Mesenchymal stem cell (in vitro differentiated cells and primary cell): ENCODE results near the gene TLX2.

Experiments
- DNase-seq: peaks from one replicate; pipeline ENCODE4 v3.0.0-alpha.2; 2013
- H2AFZ ChIP-seq: one replicate; pipeline ENCODE4 v1.6.1; 2013; ENCODE audit warnings: low read depth, mild to moderate bottlenecking, control low read depth, inconsistent platforms, low read length, moderate library complexity
- H2AK5ac ChIP-seq: 2 replicates; pipeline ENCODE4 v1.6.1; 2013; ENCODE audit warnings: low read length, moderate library complexity, mild to moderate bottlenecking, inconsistent platforms; ENCODE audit not compliant: severe bottlenecking
- H2BK120ac ChIP-seq: one replicate; pipeline ENCODE4 v1.6.1; 2013; ENCODE audit warnings: low read depth, mild to moderate bottlenecking, inconsistent platforms, low read length, moderate library complexity
- H2BK12ac ChIP-seq, 2 experiments: one replicate each; pipeline ENCODE4 v1.6.1; 2013; ENCODE audit warnings: inconsistent platforms in 2 of 2, low read length in 2 of 2, mild to moderate bottlenecking in 2 of 2, moderate library complexity in 2 of 2, control low read depth in 1 of 2
- H2BK15ac ChIP-seq: one replicate; pipeline ENCODE4 v1.6.1; 2013; ENCODE audit warnings: mild to moderate bottlenecking, low read depth, inconsistent platforms; ENCODE audit not compliant: poor library complexity, severe bottlenecking
- H2BK5ac ChIP-seq: 2 replicates; pipeline ENCODE4 v1.6.1; 2013; ENCODE audit warnings: low read depth, mild to moderate bottlenecking, low read length, control low read depth, inconsistent platforms; ENCODE audit not compliant: poor library complexity, severe bottlenecking
- H3K14ac ChIP-seq, 2 experiments: one replicate each; pipeline ENCODE4 v1.6.1; 2013; ENCODE audit warnings: inconsistent platforms in 2 of 2, low read length in 2 of 2, control low read depth in 1 of 2, mild to moderate bottlenecking in 1 of 2, moderate library complexity in 1 of 2
- H3K18ac ChIP-seq, 2 experiments: one replicate each; pipeline ENCODE4 v1.6.1; 2013; ENCODE audit warnings: inconsistent platforms in 2 of 2, low read length in 2 of 2, control low read depth in 1 of 2, low read depth in 1 of 2, mild to moderate bottlenecking in 1 of 2
- H3K23ac ChIP-seq, 2 experiments: one replicate each; pipeline ENCODE4 v1.6.1; 2013; ENCODE audit warnings: inconsistent platforms in 2 of 2, low read length in 2 of 2, mild to moderate bottlenecking in 2 of 2, moderate library complexity in 2 of 2, control low read depth in 1 of 2
- H3K27ac ChIP-seq: 2 replicates; pipeline ENCODE4 v1.5.1; 2013; ENCODE audit warnings: mild to moderate bottlenecking, moderate library complexity, low read length, control low read depth, inconsistent platforms; ENCODE audit not compliant: poor library complexity, severe bottlenecking
- H3K27me3 ChIP-seq, 2 experiments: 2 replicates each; pipeline versions ENCODE4 v1.6.1 to v1.7.0; 2013; ENCODE audit warnings: low read length in 2 of 2, mild to moderate bottlenecking in 2 of 2, moderate library complexity in 2 of 2, control low read depth in 1 of 2, inconsistent platforms in 1 of 2; ENCODE audit not compliant: control insufficient read depth in 1 of 2, insufficient read depth in 1 of 2
- H3K36me3 ChIP-seq, 2 experiments: 2 replicates each; pipeline versions ENCODE4 v1.6.1 to v1.7.0; 2013; ENCODE audit warnings: low read length in 2 of 2, control low read depth in 1 of 2, inconsistent platforms in 1 of 2, low read depth in 1 of 2, mild to moderate bottlenecking in 1 of 2; ENCODE audit not compliant: insufficient read depth in 2 of 2, control insufficient read depth in 1 of 2
- H3K4ac ChIP-seq, 2 experiments: one replicate each; pipeline ENCODE4 v1.6.1; 2013; ENCODE audit warnings: inconsistent platforms in 2 of 2, low read length in 2 of 2, mild to moderate bottlenecking in 2 of 2, moderate library complexity in 2 of 2, control low read depth in 1 of 2, low read depth in 1 of 2
- H3K4me1 ChIP-seq: 2 replicates; pipeline ENCODE4 v1.6.1; 2013; ENCODE audit warnings: low read depth, low read length, control low read depth; ENCODE audit not compliant: control insufficient read depth, insufficient read depth
- H3K4me2 ChIP-seq: 2 replicates; pipeline ENCODE4 v1.6.1; 2013; ENCODE audit warnings: low read length, mild to moderate bottlenecking, inconsistent platforms; ENCODE audit not compliant: poor library complexity, severe bottlenecking
- H3K4me3 ChIP-seq, 2 experiments: 2 replicates each; pipeline versions ENCODE4 v1.5.1 to v1.7.0; 2013; ENCODE audit warnings: low read length in 2 of 2, mild to moderate bottlenecking in 2 of 2, control low read depth in 1 of 2, low read depth in 1 of 2; ENCODE audit not compliant: insufficient read depth in 1 of 2
- H3K79me1 ChIP-seq: replicated peaks from 2 replicates; pipeline ENCODE4 v1.6.1; 2013; ENCODE audit warnings: mild to moderate bottlenecking, control low read depth, low read length, inconsistent platforms; ENCODE audit not compliant: poor library complexity, severe bottlenecking
- H3K9ac ChIP-seq: 2 replicates; pipeline ENCODE4 v1.7.0; 2013; ENCODE audit warnings: mild to moderate bottlenecking, low read length, moderate library complexity
- H3K9me3 ChIP-seq: 2 replicates; pipeline ENCODE4 v1.7.0; 2013; ENCODE audit warnings: mild to moderate bottlenecking, low read length; ENCODE audit not compliant: control insufficient read depth
- H4K8ac ChIP-seq: one replicate; pipeline ENCODE4 v1.6.1; 2013; ENCODE audit warnings: inconsistent platforms, mild to moderate bottlenecking, low read length, moderate library complexity
- H4K91ac ChIP-seq: one replicate; pipeline ENCODE4 v1.6.1; 2013; ENCODE audit warnings: mild to moderate bottlenecking, low read length, inconsistent platforms
- WGBS: methylation state at CpG from one replicate; pipeline ENCODE4 v1.1.7; 2013; ENCODE audit warnings: mixed read lengths; 5-methylcytosine and 5-hydroxymethylcytosine counted together

Gene TLX2

GRCh38 chr2:74481431-74481830 lies 32.8 kb upstream of the TLX2 start:
- peak overlapping the region; percentile 77 for H3K4me2 ChIP-seq
- no peak overlapping the region for H2BK120ac ChIP-seq

GRCh38 chr2:74481961-74482800 lies 32.1 kb upstream of the TLX2 start:
- DNase-seq: peak; percentile 37
- Histone ChIP-seq H3K23ac (peak overlapping the region in 1 of 2 experiments; percentile 40), H4K8ac (peak overlapping the region; percentile 89), H3K79me1 (peaks cover 31% of the 10 kb centered on the region), H3K4me3 (peak overlapping the region; percentile 82 to 93), H4K91ac (peak overlapping the region; percentile 79), H2BK120ac (no peak overlapping the region), H3K36me3 (peaks cover 17 to 46% of the 10 kb centered on the region in 2 experiments), H2BK12ac (no peak overlapping the region), H3K4me2 (peak overlapping the region; percentile 77), H2AK5ac (no peak overlapping the region), H2BK5ac (no peak overlapping the region), H3K4ac (peak overlapping the region in 1 of 2 experiments; percentile 55), H3K14ac (peak overlapping the region in 1 of 2 experiments; percentile 50), H3K27me3 (no peaks in the 10 kb centered on the region), H2AFZ (peak overlapping the region; percentile 46), H2BK15ac (peak overlapping the region; percentile 45), H3K9me3 (no peaks in the 10 kb centered on the region), H3K18ac (peak overlapping the region; percentile 87 to 92), H3K9ac (peak overlapping the region; percentile 94), H3K4me1 (peaks cover 18% of the 10 kb centered on the region), H3K27ac (peak overlapping the region; percentile 70)
- WGBS: under 1% methylated on average over 73 of the region's 80 CpGs

More at GRCh38 chr2:74481431-74481830, 32.8 kb upstream of the TLX2 start:
- Histone ChIP-seq H3K79me1 (peaks cover 28% of the 10 kb centered on the region), H3K23ac (no peak overlapping the region), H2BK15ac (no peak overlapping the region), H2BK12ac (no peak overlapping the region), H3K27me3 (no peaks in the 10 kb centered on the region), H2AFZ (no peak overlapping the region), H3K9ac (peak overlapping the region; percentile 94), H3K9me3 (no peaks in the 10 kb centered on the region), H3K14ac (no peak overlapping the region), H3K36me3 (peaks cover 20 to 46% of the 10 kb centered on the region in 2 experiments), H4K8ac (no peak overlapping the region), H3K18ac (no peak overlapping the region), H3K4ac (no peak overlapping the region), H2AK5ac (no peak overlapping the region), H3K4me3 (peak overlapping the region; percentile 82 to 93), H3K27ac (no peak overlapping the region), H4K91ac (no peak overlapping the region), H2BK5ac (no peak overlapping the region), H3K4me1 (peaks cover 18% of the 10 kb centered on the region)
- no peak for DNase-seq
- 70% methylated on average over 3 of the region's 3 CpGs for WGBS

- peak within 1 kb of the TSS; percentile 73 for H2AFZ ChIP-seq
- H3K36me3 ChIP-seq: peaks cover 12 to 45% of the 10 kb centered on the region in 2 experiments
- peak within 1 kb of the TSS; percentile 94 for H3K9ac ChIP-seq
- peak within 1 kb of the TSS; percentile 79 for H4K91ac ChIP-seq
- H2BK5ac ChIP-seq: peak within 1 kb of the TSS; percentile 85
- no peak within 1 kb of the TSS for H2AK5ac ChIP-seq
- H3K23ac ChIP-seq: peak within 1 kb of the TSS in 1 of 2 experiments; percentile 40
- peak within 1 kb of the TSS; percentile 45 for H2BK15ac ChIP-seq
- H2BK12ac ChIP-seq: no peak within 1 kb of the TSS
- H3K27ac ChIP-seq: peak within 1 kb of the TSS; percentile 85
- 2% methylated on average over 48 of the region's 50 CpGs for WGBS
- peak within 1 kb of the TSS in 1 of 2 experiments; percentile 75 for H3K4ac ChIP-seq
- peak within 1 kb of the TSS in 1 of 2 experiments; percentile 50 for H3K14ac ChIP-seq
- peak within 1 kb of the TSS; percentile 98 for H3K4me2 ChIP-seq
- no peaks in the 10 kb centered on the region for H3K9me3 ChIP-seq
- DNase-seq: peak; percentile 97
- peak within 1 kb of the TSS; percentile 82 to 93 for H3K4me3 ChIP-seq
- peaks cover 18% of the 10 kb centered on the region for H3K4me1 ChIP-seq
- H3K27me3 ChIP-seq: no peaks in the 10 kb centered on the region
- no peak within 1 kb of the TSS for H2BK120ac ChIP-seq
- H3K18ac ChIP-seq: peak within 1 kb of the TSS; percentile 87 to 98
- peaks cover 28% of the 10 kb centered on the region for H3K79me1 ChIP-seq
- peak within 1 kb of the TSS; percentile 89 for H4K8ac ChIP-seq
These were observed 31.2 kb upstream of the TLX2 start, which contains the start of the genes CCDC142 and TTC31 for GRCh38 chr2:74482801-74483674. Gene CCDC142, minus strand, starts transcription at chr2:74482998. Its CDS starts 161 bp downstream, at chr2:74482837. Gene TTC31, plus strand, starts transcription at chr2:74483081. Its CDS starts 15 bp downstream, at chr2:74483096.
